Subcutaneous preadipocyte (primary cell): Measurements from ENCODE around the gene APEX2. TPM values are rescaled to one million over a fixed set of nuclear protein-coding genes. Genes with fewer than 3 reads are reported as not detected.

ENCODE experiments used
- total RNA-seq: library from RNA; depleted of rRNA; stranded (reverse); fragments of >200 nt; gene quantifications from 2 replicates; pipeline ENCODE4 v1.2.3, GENCODE V29; 2012

The APEX2 gene, protein sequence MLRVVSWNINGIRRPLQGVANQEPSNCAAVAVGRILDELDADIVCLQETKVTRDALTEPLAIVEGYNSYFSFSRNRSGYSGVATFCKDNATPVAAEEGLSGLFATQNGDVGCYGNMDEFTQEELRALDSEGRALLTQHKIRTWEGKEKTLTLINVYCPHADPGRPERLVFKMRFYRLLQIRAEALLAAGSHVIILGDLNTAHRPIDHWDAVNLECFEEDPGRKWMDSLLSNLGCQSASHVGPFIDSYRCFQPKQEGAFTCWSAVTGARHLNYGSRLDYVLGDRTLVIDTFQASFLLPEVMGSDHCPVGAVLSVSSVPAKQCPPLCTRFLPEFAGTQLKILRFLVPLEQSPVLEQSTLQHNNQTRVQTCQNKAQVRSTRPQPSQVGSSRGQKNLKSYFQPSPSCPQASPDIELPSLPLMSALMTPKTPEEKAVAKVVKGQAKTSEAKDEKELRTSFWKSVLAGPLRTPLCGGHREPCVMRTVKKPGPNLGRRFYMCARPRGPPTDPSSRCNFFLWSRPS
- 8.5 and 11.9 TPM in 2 replicates for total RNA-seq

DNA sequence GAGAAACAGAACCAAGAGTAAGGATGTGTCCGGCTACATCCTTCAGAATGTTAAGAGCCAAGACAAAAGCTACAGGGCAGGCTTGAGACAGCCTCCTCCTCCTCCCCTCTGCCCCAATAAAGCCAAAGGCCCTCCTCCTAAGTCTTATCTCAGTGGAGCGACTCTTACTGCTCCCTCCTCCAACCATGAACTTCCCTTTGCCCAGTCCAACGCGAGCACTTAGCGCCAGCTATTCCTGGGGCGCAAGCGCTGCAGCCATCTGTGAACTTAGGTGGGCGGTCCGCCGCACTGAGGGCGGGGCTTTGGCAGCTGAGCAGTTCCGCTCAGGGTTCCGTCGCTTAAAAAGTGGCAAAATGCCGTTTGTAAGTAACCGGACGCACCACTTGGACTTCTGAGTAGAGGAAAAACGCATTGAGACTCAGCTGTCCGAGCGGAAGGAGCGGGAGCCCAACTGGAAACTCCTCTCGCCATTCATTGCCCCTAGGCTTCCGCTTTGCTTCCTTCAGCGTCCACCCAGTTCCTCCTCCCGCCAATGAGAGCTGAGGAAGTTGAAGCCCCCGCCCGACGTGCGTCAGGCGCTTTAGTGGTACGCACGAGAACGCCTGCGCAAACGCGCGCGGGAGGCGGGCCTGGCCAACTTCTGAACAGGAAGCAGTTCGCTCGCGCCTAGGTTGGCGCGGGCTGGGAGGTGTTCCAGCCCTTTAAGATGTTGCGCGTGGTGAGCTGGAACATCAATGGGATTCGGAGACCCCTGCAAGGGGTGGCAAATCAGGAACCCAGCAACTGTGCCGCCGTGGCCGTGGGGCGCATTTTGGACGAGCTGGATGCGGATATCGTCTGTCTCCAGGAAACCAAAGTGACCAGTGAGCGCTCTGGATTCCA, at the start of gene APEX2:
TSS of gene APEX2 (plus strand) at position 647 of the 882 bp plus-strand sequence. CDS start at position 707, 60 bp downstream.

DNA sequence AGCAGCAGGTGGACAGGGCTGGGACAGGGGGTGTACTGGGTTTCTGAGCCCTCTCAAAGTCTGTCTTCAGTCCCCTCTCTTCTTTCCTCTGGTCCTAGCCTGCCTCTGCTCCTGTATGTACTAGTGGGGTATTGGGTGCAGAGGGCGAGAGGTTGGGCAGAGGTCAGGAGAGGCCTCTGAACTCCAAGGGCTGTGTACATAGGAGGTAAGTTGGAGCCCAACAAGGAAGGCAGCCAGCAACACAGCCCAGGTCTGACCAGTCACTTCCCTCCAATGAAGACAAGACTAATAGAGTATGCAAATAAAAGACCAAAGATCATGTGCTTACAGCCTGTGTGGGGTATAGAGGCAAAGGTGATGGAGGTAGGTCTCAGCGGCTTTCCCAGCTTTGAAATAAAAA, 6.1 kb upstream of the APEX2 start, which contains the start of gene PFKFB1:
TSS of gene PFKFB1 (minus strand) at position 90 of the 400 bp plus-strand sequence. CDS start 181 bp downstream, outside the sequence.

DNA sequence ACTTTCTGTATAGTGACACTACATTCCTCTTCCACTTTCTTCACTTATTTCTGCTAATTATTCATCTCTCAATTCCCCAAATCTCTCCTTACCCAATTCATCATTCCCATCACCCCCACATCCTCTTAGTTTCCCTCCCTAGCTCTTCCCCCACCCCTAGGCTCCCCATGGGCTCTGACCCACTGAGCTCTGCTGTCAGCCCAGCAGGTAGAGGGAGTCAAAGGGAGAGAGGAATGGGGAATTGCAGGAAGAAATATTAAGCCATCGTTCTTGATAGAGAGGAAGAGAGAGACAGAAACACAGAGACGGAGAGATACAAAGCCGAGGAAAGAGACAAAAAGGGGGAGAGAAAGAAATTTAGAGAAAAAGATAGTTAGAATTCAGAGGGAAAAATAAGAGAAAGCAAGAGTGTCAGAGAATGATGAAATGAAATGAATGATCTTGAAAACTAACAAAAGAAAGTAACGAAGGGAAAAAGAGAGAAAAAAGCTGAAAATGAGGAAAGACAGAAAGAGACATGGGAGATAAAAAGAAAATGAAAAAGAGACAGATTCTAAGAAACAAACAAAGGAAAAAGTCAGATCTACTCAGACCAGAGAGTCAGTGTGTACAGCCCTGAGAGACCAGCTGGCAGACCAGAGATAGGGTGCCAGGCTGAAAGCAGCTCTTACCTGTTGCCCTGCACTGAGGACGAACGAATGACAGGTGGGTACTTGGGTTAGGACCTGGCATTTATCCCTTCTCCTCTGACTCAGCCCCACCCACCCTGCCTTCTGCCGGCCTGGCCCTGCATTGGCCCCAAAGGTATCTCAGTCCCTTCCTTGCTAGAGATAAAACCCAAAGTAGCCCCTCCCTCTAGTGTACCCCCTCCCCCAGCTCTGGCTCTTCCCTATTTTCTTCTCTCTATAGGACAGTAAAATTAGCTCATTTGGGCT, 30.4 kb downstream of the APEX2 start, which contains the start of gene ALAS2:
TSS of gene ALAS2 (minus strand) at position 707 of the 935 bp plus-strand sequence. CDS start 4,977 bp downstream, outside the sequence.

Other genes with a start within 250 kb of the APEX2 start
- not detected in 2 replicates for gene ITIH6, start 202.1 kb upstream of the APEX2 start, total RNA-seq
- gene MAGED2, start 192.6 kb upstream of the APEX2 start, total RNA-seq: 87.8 and 105 TPM in 2 replicates
- 1.4 and 5.1 TPM in 2 replicates for gene TRO, start 79.5 kb upstream of the APEX2 start, total RNA-seq
- gene PFKFB1, start 6.2 kb upstream of the APEX2 start, total RNA-seq: not detected in 2 replicates
- not detected in 2 replicates for gene ALAS2, start 30.6 kb downstream of the APEX2 start, total RNA-seq
- not detected in 2 replicates for gene PAGE2B, start 74.7 kb downstream of the APEX2 start, total RNA-seq
- gene PAGE2, start 88.7 kb downstream of the APEX2 start, total RNA-seq: not detected in 2 replicates
- gene PAGE5, start 220.0 kb downstream of the APEX2 start, total RNA-seq: not detected in 2 replicates